ENCODE measurements around the gene CDK2AP2. TPM values are rescaled to one million over a fixed set of nuclear protein-coding genes. Genes with fewer than 3 reads are reported as not detected.

Gene CDK2AP2
- polyA plus RNA-seq, 4 donors, result 80.0 to 108 (median 97.5) TPM

GRCh38 chr11:67465189-67465510, 42.8 kb downstream of the CDK2AP2 start:
- Histone ChIP-seq H3K4me1 (ENCODE audit: control insufficient read depth in 3 of 3, insufficient read depth in 2 of 3, low read depth in 1 of 3, low read length in 2 of 3) (peaks cover 2 to 40% (median 7%) of the 10 kb centered on the region in 3 donors), H3K27me3 (ENCODE audit: control insufficient read depth in 3 of 3, insufficient read depth in 3 of 3, low read length in 3 of 3) (no peaks in the 10 kb centered on the region), H3K4me3 (ENCODE audit: low read depth in 1 of 3, low read length in 3 of 3) (peak overlapping the region; percentile 55 to 95 (median 84)), H3K36me3 (ENCODE audit: control insufficient read depth in 3 of 3, insufficient read depth in 2 of 3, low read depth in 1 of 3, low read length in 3 of 3) (peaks cover 0 to 33% (median 0%) of the 10 kb centered on the region in 3 donors), H3K27ac (ENCODE audit: low read depth in 1 of 3, low read length in 2 of 3) (peak overlapping the region; percentile 83 to 95 (median 88)), H3K9me3 (ENCODE audit: control insufficient read depth in 2 of 2, insufficient read depth in 1 of 2, low read depth in 1 of 2, low read length in 1 of 2) (no peaks in the 10 kb centered on the region)
- no peak for FAIRE-seq
- WGBS, 3 donors, result 23 to 45% (median 37%) methylated on average over 3 of the region's 3 CpGs
- DNase-seq, result peak; percentile 42 to 44

GRCh38 chr11:67464411-67465188, 43.4 kb downstream of the CDK2AP2 start:
- Histone ChIP-seq H3K36me3 (ENCODE audit: control insufficient read depth in 3 of 3, insufficient read depth in 2 of 3, low read depth in 1 of 3, low read length in 3 of 3) (peaks cover 0 to 33% (median 0%) of the 10 kb centered on the region in 3 donors), H3K27me3 (ENCODE audit: control insufficient read depth in 3 of 3, insufficient read depth in 3 of 3, low read length in 3 of 3) (no peaks in the 10 kb centered on the region), H3K9me3 (ENCODE audit: control insufficient read depth in 2 of 2, insufficient read depth in 1 of 2, low read depth in 1 of 2, low read length in 1 of 2) (no peaks in the 10 kb centered on the region), H3K27ac (ENCODE audit: low read depth in 1 of 3, low read length in 2 of 3) (peak overlapping the region; percentile 88 to 95 (median 93)), H3K4me3 (ENCODE audit: low read depth in 1 of 3, low read length in 3 of 3) (peak overlapping the region; percentile 55 to 95 (median 84)), H3K4me1 (ENCODE audit: control insufficient read depth in 3 of 3, insufficient read depth in 2 of 3, low read depth in 1 of 3, low read length in 2 of 3) (peaks cover 2 to 36% (median 7%) of the 10 kb centered on the region in 3 donors)
- DNase-seq (peak; percentile 92), FAIRE-seq (no peak)
- 6 to 11% (median 10%) methylated on average over 37 to 56 of the region's 56 CpGs for WGBS, 3 donors

GRCh38 chr11:67463680-67464410, 44.1 kb downstream of the CDK2AP2 start:
- FAIRE-seq (no peak), DNase-seq (peak in 1 of 2 donors; percentile 91)
- Histone ChIP-seq H3K9me3 (ENCODE audit: control insufficient read depth in 2 of 2, insufficient read depth in 1 of 2, low read depth in 1 of 2, low read length in 1 of 2) (no peaks in the 10 kb centered on the region), H3K36me3 (ENCODE audit: control insufficient read depth in 3 of 3, insufficient read depth in 2 of 3, low read depth in 1 of 3, low read length in 3 of 3) (peaks cover 0 to 34% (median 0%) of the 10 kb centered on the region in 3 donors), H3K27me3 (ENCODE audit: control insufficient read depth in 3 of 3, insufficient read depth in 3 of 3, low read length in 3 of 3) (no peaks in the 10 kb centered on the region), H3K4me3 (ENCODE audit: low read depth in 1 of 3, low read length in 3 of 3) (peak overlapping the region in 2 of 3 donors; percentile 84 to 95), H3K4me1 (ENCODE audit: control insufficient read depth in 3 of 3, insufficient read depth in 2 of 3, low read depth in 1 of 3, low read length in 2 of 3) (peaks cover 2 to 34% (median 7%) of the 10 kb centered on the region in 3 donors), H3K27ac (ENCODE audit: low read depth in 1 of 3, low read length in 2 of 3) (peak overlapping the region; percentile 73 to 95 (median 93))
- 46 to 73% (median 61%) methylated on average over 19 to 20 of the region's 20 CpGs for WGBS, 3 donors

- no peaks in the 10 kb centered on the region for H3K27me3 ChIP-seq (ENCODE audit: control insufficient read depth in 3 of 3, insufficient read depth in 3 of 3, low read length in 3 of 3)
- 64 to 83% (median 77%) methylated on average over 10 of the region's 10 CpGs for WGBS, 3 donors
- H3K27ac ChIP-seq (ENCODE audit: low read depth in 1 of 3, low read length in 2 of 3), result no peak overlapping the region
- DNase-seq, result no peak
- H3K4me1 ChIP-seq (ENCODE audit: control insufficient read depth in 3 of 3, insufficient read depth in 2 of 3, low read depth in 1 of 3, low read length in 2 of 3), result peaks cover 2 to 32% (median 7%) of the 10 kb centered on the region in 3 donors
- H3K9me3 ChIP-seq (ENCODE audit: control insufficient read depth in 2 of 2, insufficient read depth in 1 of 2, low read depth in 1 of 2, low read length in 1 of 2), result no peaks in the 10 kb centered on the region
- no peak overlapping the region for H3K4me3 ChIP-seq (ENCODE audit: low read depth in 1 of 3, low read length in 3 of 3)
- FAIRE-seq, result no peak
- peaks cover 0 to 35% (median 0%) of the 10 kb centered on the region in 3 donors for H3K36me3 ChIP-seq (ENCODE audit: control insufficient read depth in 3 of 3, insufficient read depth in 2 of 3, low read depth in 1 of 3, low read length in 3 of 3)
Observed at GRCh38 chr11:67463186-67463585, 44.8 kb downstream of the CDK2AP2 start.

- peaks cover 0 to 7% (median 0%) of the 10 kb centered on the region in 3 donors for H3K36me3 ChIP-seq (ENCODE audit: control insufficient read depth in 3 of 3, insufficient read depth in 2 of 3, low read depth in 1 of 3, low read length in 3 of 3)
- 88 to 94% (median 91%) methylated on average over 18 to 19 of the region's 19 CpGs for WGBS, 3 donors
- no peaks in the 10 kb centered on the region for H3K9me3 ChIP-seq (ENCODE audit: control insufficient read depth in 2 of 2, insufficient read depth in 1 of 2, low read depth in 1 of 2, low read length in 1 of 2)
- no peaks in the 10 kb centered on the region for H3K4me1 ChIP-seq (ENCODE audit: control insufficient read depth in 3 of 3, insufficient read depth in 2 of 3, low read depth in 1 of 3, low read length in 2 of 3)
- FAIRE-seq (no peak), DNase-seq (no peak)
- H3K4me3 ChIP-seq (ENCODE audit: low read depth in 1 of 3, low read length in 3 of 3), result no peak overlapping the region
- H3K27me3 ChIP-seq (ENCODE audit: control insufficient read depth in 3 of 3, insufficient read depth in 3 of 3, low read length in 3 of 3), result peaks cover 0 to 3% (median 0%) of the 10 kb centered on the region in 3 donors
- no peak overlapping the region for H3K27ac ChIP-seq (ENCODE audit: low read depth in 1 of 3, low read length in 2 of 3)
Observed at GRCh38 chr11:67458266-67458665, 49.7 kb downstream of the CDK2AP2 start.

- no peak for DNase-seq
- FAIRE-seq, result no peak
- Histone ChIP-seq H3K36me3 (ENCODE audit: control insufficient read depth in 3 of 3, insufficient read depth in 2 of 3, low read depth in 1 of 3, low read length in 3 of 3) (peaks cover 0 to 2% (median 0%) of the 10 kb centered on the region in 3 donors), H3K9me3 (ENCODE audit: control insufficient read depth in 2 of 2, insufficient read depth in 1 of 2, low read depth in 1 of 2, low read length in 1 of 2) (no peaks in the 10 kb centered on the region), H3K27me3 (ENCODE audit: control insufficient read depth in 3 of 3, insufficient read depth in 3 of 3, low read length in 3 of 3) (peaks cover 0 to 3% (median 0%) of the 10 kb centered on the region in 3 donors), H3K4me3 (ENCODE audit: low read depth in 1 of 3, low read length in 3 of 3) (no peak overlapping the region), H3K4me1 (ENCODE audit: control insufficient read depth in 3 of 3, insufficient read depth in 2 of 3, low read depth in 1 of 3, low read length in 2 of 3) (no peaks in the 10 kb centered on the region), H3K27ac (ENCODE audit: low read depth in 1 of 3, low read length in 2 of 3) (no peak overlapping the region)
- 91 to 95% (median 94%) methylated on average over 12 of the region's 12 CpGs for WGBS, 3 donors
Observed at GRCh38 chr11:67457453-67457852, 50.5 kb downstream of the CDK2AP2 start.

Other genes with a start within 250 kb of the CDK2AP2 start
- 100 to 1,000 TPM in 2 of 4 donors, 10 to 100 TPM in 2; 78.3 to 153 (median 102) TPM for gene GRK2, start 241.7 kb downstream of the CDK2AP2 start, polyA plus RNA-seq
- gene ANKRD13D, start 218.9 kb downstream of the CDK2AP2 start, polyA plus RNA-seq, result 10 to 100 TPM in 3 of 4 donors, 1 to 10 TPM in 1; 7.8 to 26.0 (median 20.1) TPM
- 10 to 100 TPM; 27.5 to 55.2 (median 32.7) TPM for gene SSH3, start 204.6 kb downstream of the CDK2AP2 start, polyA plus RNA-seq
- 100 to 1,000 TPM; 137 to 492 (median 310) TPM for gene POLD4, start 154.6 kb downstream of the CDK2AP2 start, polyA plus RNA-seq
- gene CLCF1, start 134.6 kb downstream of the CDK2AP2 start, polyA plus RNA-seq, result 1 to 10 TPM in 3 of 4 donors, not detected in 1; 1.4 to 6.3 (median 3.0) TPM
- gene RAD9A, start 116.2 kb downstream of the CDK2AP2 start, polyA plus RNA-seq, result 10 to 100 TPM; 19.5 to 88.3 (median 40.7) TPM
- gene PPP1CA, start 106.3 kb downstream of the CDK2AP2 start, polyA plus RNA-seq, result 100 to 1,000 TPM; 123 to 211 (median 187) TPM
- 10 to 100 TPM in 1 of 4 donors, 1 to 10 TPM in 3; 2.5 to 18.1 (median 4.1) TPM for gene TBC1D10C, start 104.1 kb downstream of the CDK2AP2 start, polyA plus RNA-seq
- under 1 TPM in 2 of 4 donors, not detected in 2; 0.40 to 0.84 TPM for gene CARNS1, start 92.5 kb downstream of the CDK2AP2 start, polyA plus RNA-seq
- 10 to 100 TPM; 39.0 to 88.1 (median 74.3) TPM for gene RPS6KB2, start 79.7 kb downstream of the CDK2AP2 start, polyA plus RNA-seq
- gene PTPRCAP, start 70.5 kb downstream of the CDK2AP2 start, polyA plus RNA-seq, result 10 to 100 TPM in 3 of 4 donors, 1 to 10 TPM in 1; 7.5 to 34.6 (median 15.9) TPM
- 100 to 1,000 TPM; 106 to 208 (median 133) TPM for gene CORO1B, start 64.7 kb downstream of the CDK2AP2 start, polyA plus RNA-seq
- gene GPR152, start 55.4 kb downstream of the CDK2AP2 start, polyA plus RNA-seq, result under 1 TPM in 1 of 4 donors, not detected in 3; 0.04 TPM
- 1 to 10 TPM in 1 of 4 donors, under 1 TPM in 2, not detected in 1; 0.27 to 1.1 (median 0.41) TPM for gene CABP4, start 52.8 kb downstream of the CDK2AP2 start, polyA plus RNA-seq
- gene TMEM134, start 38.9 kb downstream of the CDK2AP2 start, polyA plus RNA-seq, result 100 to 1,000 TPM in 1 of 4 donors, 10 to 100 TPM in 3; 70.3 to 119 (median 71.2) TPM
- 100 to 1,000 TPM in 1 of 4 donors, 10 to 100 TPM in 3; 45.7 to 102 (median 79.6) TPM for gene AIP, start 25.1 kb downstream of the CDK2AP2 start, polyA plus RNA-seq
- gene PITPNM1, start 2.8 kb downstream of the CDK2AP2 start, polyA plus RNA-seq, result 10 to 100 TPM; 31.2 to 42.1 (median 35.9) TPM
- gene CABP2, start 15.3 kb upstream of the CDK2AP2 start, polyA plus RNA-seq, result not detected
- 1,000 to 10,000 TPM in 2 of 4 donors, 100 to 1,000 TPM in 2; 714 to 1,471 (median 1,003) TPM for gene GSTP1, start 75.7 kb upstream of the CDK2AP2 start, polyA plus RNA-seq
- gene NDUFV1, start 98.8 kb upstream of the CDK2AP2 start, polyA plus RNA-seq, result 100 to 1,000 TPM; 170 to 361 (median 249) TPM
- 10 to 100 TPM; 11.7 to 67.1 (median 45.7) TPM for gene NUDT8, start 121.8 kb upstream of the CDK2AP2 start, polyA plus RNA-seq
- 10 to 100 TPM in 3 of 4 donors, 1 to 10 TPM in 1; 4.3 to 69.4 (median 27.9) TPM for gene TBX10, start 131.6 kb upstream of the CDK2AP2 start, polyA plus RNA-seq
- 100 to 1,000 TPM in 2 of 4 donors, 10 to 100 TPM in 2; 36.6 to 271 (median 125) TPM for gene ACY3, start 142.6 kb upstream of the CDK2AP2 start, polyA plus RNA-seq
- gene ALDH3B2, start 166.5 kb upstream of the CDK2AP2 start, polyA plus RNA-seq, result under 1 TPM in 2 of 4 donors, not detected in 2; 0.03 to 0.12 TPM